GM19438 (cell line): ENCODE data around the gene TPPP3.
"Not testable (repeated sequence)": the region's sequence is repeated elsewhere in the genome, so short reads cannot be mapped to it uniquely, and the experiment has no call there.

ENCODE experiments used
- ATAC-seq: cut with Tn5 transposase; IDR thresholded peaks from one replicate; pipeline ENCODE4 v1.9.1; 2021; ENCODE audit warnings: low read depth; ENCODE audit not compliant: unreplicated experiment

TPPP3 gene

DNA sequence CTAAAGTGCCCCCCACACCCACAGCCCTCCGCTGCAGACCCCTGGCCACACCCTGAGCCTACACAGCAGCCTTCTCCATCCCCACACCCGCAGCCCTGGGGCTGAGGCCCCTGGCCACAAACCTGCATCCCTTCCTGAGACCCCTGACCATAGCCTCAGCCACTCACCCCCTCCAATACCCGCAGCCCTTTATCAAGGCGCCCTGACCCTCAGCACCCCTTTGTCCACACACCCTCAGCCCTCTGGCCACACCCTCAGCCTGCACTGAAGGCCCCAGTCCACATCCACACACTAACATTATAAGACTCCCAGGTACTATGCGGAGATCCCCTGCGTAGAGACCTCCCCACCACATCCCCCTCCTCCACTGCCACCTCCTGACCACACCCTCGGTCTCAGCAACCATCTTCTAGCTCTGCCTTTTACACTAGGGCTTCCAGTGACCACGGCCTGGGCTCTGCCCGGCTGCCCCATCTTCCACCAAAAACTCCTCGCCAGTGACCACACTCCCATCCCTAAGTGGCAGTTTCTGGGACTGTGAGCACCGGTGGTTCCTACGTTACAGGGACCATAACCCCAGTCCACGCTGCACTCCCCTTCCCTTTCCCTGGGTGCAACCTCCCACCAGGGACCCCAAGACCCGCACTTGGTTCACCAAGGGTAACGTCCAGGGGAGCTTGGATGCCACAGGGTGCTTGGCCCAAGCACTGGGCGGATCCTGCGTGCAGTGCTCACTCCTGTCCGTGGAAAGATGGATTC lies 818 bp downstream of the TPPP3 start:
- ATAC-seq = no peak

DNA sequence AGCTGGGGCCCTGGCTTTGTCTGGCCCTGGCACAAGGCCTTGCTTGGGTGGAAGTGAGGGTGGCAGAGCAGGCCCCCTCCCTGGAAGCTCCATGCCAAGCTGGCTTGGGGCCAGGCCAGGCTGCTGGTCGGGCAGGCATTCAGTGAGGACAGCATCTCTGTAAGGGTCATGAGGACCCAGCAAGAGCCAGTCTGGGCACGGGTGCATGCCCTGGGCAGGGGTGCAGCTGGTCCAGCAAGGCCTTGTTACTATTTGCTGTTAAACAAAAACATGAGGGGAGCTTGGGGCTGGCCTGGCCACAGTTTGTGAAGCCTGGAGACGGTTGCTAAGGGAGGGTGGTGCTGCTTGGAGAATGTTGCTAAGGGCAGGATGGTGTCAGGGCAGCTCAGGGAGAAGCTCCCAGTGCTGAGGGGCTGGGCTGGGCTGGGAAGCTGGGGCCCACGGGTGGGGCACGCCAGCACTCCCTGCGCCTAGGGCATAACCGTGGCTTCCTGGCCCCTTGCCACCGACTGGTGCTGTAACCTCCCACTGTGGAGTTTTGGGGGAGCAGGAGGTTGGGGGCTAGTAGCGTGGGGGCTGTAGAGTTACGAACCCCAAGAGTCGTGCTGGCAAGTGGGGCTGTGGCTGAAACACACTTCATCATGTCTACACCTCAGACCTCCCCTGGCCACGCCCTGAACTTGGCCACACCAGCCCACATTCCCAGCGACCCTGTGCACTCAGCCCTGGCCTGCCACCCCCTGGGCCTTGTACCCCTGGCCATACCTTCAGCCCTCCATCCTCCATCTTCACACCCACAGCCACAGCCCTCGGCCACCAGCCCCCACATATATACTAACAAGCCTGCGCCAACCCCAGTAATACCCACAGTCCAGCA lies 1.6 kb downstream of the TPPP3 start:
- ATAC-seq = no peak

DNA sequence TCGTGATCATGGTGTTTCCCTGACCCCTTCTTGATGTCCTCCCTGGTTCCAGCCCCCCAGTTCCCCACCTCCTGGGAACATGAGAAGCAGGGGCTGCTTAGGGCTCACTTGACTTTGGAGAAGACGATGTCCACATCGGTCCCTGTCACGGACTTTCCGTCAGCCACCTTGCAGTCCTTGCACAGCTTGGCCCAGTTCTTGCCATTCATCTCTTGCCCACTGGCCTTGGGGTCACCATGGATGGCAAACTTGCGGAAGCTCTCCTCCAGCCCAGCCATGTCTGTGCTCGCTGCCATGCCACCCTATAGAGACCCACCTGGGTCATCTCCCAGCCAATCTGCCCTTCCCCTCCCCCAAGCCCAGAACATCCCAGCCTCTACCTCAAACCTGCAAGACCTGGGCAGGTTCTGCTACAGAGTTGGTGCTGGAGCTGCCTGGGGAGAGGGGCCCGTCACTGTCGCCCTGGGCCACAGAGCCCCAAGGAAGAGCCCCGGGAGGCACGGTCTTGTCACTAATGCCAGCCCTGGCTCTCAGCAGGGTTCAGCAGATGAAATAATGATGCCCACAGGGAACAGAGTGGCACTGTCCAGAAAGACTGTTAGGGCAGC lies 2.4 kb downstream of the TPPP3 start:
- ATAC-seq = no peak

DNA sequence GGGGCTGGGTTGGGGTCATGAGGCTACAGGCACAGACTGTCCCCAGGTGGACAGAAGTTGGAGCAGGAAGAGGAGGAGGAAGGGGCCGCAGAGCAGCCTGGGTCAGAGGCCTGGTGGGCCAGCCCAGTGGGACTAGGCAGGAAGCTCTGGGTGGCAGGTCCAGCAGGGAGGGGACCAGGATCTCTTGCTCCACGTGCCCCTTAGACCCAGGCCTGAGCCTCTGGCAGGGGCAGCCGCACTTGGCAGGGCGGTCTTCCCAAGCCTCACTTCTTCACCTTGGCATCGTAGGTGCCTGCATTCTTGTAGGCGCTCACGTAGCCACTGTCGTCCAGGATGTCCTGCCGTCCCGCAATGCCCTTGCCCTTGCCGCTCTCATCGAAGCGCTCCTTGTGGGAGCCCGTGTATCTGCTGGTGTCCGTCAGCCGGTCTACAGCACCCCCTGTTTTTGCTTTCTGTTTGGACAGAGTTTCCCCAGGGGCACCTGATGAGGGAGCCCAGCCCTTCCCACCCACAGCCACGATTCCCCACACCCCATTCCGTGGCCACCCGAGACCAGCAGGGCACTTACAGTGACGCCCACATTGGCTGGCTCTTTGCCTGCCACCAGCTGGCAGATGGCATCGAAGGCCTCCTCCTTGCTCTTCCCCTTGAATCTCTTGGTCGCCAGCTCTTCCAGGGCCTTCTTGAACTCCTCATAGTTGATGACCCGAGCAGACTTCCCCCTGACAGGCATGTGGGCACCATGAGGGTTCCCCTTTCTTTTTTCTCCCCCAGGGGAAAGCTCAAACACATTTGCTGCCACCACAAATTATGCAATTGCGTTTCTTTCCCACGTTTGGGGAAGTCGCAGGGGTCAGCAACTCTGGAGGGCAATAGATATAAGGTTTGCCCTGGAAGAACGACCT lies 3.1 kb downstream of the TPPP3 start:
- no peak for ATAC-seq

DNA sequence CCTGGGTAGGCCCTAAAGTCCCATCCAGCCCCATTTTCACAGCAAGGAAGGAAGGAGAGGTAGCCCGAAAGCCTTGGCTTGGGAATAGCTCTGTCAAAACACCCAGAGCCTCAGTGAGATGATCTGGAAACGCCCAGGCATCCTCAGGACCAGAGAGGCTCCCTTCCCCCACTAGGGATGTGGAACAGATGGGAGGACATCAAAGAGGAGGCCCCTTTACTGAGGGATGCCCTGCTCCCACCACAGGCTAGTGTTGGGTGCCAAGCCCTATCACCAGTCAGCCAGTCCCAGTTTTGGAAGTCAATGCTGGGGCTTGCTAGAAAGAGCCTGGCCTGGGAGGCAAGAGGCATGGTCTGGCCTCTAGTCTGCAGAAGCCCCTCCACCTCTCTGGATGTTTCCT lies 4.7 kb downstream of the TPPP3 start:
- ATAC-seq = no peak

DNA sequence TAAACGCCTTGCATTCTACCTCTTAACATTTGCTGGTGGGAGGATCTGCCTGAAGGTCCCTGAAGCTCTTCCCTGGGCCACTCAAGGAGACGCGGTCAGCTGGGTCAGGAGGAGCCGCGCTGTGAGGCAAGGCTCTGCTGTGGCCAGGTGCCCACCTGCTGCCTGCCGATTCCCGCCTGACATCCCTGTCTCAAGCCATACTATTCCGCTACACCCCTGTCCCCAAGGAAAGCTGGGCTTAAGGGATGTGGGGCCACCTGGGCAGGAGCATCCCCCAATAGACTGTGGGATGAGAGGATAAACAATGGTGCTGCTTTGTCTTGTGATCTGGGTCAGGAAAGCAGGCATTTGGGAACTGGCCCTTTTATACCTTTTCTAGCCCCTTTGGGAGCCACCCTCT lies 5.1 kb downstream of the TPPP3 start:
- no peak for ATAC-seq

DNA sequence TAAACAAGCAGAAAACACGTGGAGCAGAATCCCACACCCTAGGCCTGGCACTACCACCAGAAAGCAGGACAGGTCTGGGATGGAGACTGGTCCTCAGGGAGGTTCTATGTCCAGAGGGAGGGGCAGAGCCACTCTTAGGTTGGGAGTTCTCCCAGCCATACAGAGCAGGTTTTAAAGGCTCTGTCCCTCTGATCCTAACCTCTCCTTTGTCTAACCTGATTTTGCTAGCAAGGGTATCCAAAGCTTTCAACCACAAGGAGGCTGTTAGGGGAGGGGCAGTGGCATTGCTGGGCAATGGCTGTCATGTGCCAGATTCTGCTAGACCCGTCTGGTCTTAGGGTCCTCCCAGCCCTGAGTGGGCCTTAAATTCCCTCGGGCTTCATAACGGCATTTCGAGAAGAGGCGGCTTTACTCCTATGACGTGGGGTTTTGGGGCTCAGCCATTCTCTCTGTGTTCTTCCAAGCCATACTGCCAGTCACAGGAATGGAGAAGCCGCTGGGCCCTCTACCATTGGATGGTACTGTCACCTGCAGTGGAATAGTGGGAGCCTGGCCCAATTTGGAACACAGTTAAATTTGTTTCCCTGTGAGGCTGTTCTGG lies 5.7 kb downstream of the TPPP3 start:
- no peak for ATAC-seq

DNA sequence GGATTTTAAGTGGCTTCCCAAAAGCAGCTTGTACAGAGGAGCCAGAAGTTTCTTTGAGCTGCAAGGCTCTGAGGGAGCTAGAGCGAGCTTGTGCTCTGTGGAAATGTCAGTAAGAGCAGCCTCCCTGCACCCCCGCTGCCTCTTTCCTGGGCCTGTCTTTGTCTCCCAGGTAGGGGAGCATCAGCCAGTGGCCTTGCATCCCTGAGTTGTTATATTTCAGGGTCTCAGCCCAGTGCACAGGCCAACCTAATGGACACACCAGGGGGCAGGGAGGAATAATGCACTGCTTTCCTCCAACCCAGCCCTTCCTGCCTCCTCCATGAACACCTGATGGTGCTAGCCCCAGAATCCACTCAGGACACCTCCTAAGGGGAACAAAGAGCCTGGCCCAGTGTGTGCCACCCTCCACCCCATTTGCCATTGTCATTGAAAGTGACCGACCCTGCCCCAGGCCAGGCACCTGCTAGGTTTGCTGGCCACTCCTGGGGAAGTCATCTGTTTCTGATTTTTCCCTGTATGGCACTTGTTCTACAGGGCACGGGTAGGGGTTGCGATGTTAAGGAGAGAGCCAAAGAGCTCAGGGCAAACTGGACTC lies 6.3 kb downstream of the TPPP3 start:
- no peak for ATAC-seq

DNA sequence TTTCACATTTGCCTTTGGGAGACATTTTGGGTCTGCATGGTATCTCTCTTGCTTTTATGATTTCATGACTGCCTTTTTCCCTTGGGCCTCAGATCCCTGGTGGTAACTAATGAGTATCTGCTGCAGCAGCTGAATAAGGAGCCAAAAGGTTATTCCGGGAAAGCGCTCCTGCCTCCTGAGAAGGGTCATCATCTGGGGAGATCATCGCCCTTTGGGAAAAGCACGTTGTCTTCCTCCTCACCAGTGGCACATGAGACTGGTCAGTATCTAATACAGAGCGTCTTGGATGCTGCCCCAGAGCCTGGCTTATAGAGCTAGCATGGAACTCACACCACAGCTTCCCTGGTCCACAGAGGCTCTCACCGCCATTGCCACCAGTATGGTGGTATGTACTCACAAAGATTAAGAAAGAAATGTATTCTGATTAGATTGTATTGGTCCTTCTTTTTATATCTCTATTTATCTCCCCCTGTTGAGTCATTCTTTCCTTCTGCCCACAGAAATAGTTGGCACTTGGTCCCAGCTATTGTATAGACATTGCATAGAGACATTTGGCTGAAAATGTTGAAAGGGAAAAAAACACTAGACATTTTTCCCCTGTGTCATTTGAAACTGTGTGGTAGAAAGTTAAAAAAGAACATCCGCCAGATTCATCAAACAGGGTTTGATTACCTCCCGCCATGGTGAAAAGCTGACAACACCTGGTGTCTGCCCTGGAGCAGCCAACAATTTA lies 8.4 kb downstream of the TPPP3 start:
- no peak for ATAC-seq

DNA sequence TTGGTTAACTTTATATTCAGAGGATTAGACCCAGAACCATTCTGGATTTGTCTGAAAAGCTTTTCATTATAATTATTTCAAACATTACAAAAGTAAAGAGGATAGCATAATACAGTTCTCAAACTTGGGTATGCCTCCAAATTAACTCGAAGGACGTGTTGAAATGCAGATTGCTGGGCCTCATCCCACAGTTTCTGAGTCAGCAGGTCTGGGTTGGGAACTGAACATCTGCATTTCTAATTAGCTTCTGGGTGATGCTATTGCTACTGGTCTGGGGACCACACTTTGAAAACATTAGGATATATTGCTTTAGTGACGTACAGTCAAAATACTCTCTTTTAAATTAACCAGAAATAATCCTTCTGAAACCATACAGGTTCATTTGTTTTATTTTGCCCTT lies 10.0 kb downstream of the TPPP3 start:
- ATAC-seq = no peak

DNA sequence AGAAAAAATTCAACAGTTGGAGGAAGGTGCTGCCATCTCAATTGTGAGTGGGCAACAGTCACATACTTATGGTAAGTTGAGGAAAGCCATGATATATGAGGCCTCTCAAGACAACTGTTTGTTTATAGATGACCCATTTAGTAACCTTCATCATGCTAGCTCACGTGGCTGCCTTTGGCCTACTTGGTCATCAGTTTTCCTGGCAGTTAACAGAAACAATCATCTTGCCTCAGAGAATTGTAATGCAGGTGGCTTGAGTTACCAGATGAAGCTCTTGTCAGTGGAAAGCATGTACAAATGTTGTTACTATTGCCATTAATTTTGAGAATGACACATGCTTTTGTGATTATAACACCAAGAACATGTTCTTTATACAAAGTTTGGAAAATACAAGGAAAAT lies 14.7 kb downstream of the TPPP3 start:
- ATAC-seq = no peak

DNA sequence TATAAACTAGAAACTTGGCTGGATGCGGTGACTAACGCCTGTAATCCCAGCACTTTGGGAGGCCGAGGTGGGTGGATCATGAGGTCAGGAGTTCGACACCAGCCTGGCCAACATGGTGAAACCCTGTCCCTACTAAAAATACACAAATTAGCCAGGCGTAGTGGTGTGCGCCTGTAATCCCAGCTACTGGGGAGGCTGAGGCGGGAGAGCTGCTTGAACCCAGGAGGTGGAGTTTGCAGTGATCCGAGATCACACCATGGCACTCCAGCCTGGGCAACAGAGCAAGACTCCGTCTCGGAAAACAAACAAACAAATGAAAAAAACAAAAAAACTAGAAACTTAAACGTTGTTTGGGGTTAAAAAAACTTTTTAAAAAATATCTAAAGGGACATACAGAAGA lies 17.3 kb downstream of the TPPP3 start:
- not testable (repeated sequence) for ATAC-seq

DNA sequence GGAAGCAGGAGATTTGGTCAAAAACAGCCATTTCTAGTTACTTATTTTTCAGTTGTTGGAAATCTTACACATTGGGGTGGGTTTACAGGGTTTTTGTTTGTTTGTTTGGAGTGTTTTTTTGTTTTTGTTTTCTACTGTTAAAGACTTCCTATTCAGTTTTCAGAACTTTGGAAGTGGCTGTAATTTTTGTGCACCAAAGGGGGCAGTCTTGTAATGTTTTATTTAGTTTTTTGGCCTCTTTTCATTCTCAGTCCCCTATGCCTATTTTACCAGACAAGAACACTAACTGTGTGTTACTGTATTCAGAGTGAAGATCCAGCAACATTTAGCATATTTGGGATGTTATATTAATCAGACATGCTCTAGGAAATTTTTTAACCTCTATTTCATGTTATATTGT lies 20.6 kb downstream of the TPPP3 start:
- no peak for ATAC-seq

DNA sequence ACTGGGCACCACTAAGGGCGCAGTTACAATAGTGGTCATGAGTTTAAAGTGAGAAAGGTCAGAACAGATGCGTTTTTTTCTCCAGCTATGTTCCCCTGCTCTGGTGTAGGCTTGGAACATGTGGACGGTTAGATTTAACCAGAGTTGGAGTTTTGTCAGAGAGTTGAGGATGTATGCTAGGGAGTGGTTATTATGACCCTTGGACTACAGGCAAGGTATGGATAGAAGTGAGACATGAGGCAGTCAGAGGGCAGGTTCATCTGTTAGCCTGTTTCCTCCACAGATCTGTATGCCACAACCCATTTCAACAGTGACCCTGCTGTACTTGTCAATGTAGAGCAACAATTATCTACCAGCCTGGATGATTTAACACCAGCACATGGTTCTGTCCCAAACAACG lies 22.6 kb downstream of the TPPP3 start:
- no peak for ATAC-seq

DNA sequence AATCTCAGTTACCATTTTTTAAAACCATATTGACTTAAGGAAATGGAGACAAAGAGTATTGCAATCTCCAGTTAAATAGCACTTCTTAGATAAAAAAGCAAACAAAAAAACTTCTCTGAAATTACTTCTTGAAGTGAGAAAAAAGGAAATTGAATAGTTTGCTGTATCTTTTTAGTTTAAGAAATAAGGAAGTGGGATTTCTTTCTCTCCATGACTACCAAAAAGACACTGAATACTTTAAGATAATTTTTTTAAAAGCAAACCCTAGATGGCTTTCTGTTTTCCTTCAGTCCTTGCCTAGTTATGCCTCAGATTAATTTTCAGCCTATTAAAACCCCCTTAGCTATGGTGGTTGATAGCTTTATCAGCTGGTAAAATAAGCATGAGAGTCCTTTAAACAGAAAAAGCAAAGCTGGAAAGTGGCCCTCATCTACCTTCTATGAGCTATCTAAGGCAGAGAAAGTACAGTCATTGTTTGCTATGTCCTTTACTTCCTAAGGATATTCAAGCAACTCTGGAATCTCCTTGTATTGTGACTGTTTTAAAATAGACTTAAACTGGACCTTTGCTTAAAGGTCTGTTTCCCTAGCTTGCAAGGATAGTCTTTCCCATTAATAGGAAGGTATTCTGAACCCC lies 28.6 kb downstream of the TPPP3 start:
- no peak for ATAC-seq

DNA sequence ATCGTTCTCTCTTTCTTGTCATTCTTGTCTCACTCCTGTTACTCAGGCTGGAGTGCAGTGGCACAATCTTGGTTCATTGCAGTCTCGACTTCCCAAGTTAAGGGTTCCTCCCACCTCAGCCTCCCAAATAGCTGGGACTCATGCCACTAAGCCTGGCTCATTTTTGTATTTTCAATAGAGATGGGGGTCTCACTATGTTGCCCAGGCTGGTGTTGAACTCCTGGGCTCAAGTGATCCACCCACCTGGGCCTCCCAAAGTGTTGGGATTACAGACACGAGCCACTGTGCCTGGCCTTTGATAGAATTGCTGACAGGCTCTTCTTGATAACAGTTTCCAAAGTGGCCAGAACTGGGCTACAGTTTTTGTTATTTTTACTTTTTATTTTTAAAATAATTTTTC lies 32.3 kb downstream of the TPPP3 start:
- ATAC-seq = no peak

DNA sequence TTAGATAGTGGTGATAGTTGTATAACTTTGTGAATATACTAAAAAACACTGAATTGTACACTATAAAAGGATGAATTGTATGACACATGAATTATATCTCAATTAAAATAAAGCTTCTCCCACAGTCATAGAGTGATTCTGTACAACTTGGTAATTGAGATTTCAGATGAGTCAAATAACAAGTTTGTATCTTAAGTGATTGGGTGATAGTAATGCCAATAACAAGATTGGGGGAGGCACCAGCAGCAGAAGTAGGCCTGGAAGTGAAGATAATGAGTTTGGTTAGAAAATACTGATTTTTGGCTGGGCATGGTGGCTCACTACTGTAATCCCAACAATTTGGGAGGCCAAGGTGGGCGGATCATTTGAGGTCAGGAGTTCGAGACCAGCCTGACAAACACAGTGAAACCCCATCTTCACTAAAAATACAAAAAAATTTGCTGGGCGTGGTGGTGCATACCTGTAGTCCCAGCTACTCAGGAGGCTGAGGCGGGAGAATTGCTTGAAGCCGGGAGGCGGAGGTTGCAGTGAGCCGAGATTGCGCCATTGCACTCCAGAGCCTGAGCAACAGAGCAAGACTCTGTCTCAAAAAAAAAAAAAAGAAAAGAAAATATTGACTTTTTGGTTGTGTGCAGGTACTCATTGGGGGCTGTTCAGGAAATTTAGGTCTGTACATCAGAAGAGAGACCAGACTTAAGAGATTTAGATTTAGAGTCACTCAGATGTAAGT lies 33.6 kb downstream of the TPPP3 start:
- ATAC-seq = not testable (repeated sequence)

DNA sequence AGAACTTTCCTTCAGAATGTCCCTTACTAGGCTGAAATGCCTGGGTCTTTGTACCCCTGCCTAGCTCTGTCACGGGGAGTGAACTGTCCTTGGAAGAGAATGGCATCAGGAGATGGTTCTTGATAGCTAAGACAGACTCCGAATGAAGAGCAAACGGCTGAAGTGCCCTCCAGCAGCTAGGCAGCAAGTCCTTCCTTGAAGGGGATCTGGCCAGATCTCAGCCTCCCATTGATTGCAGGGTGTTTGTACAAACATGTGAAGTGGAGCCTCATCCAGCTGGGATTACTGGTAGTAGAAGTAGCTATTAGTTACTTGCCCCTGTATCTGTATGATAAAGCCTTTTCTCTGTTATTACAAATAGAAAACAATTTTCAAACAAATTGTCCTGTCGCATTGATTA lies 35.7 kb downstream of the TPPP3 start:
- ATAC-seq = no peak
